ENCODE results near the gene RAC2.

The RAC2 gene

GRCh38 chr22:37215890-37216289, 28.2 kb downstream of the RAC2 start:
- no peak for DNase-seq

- no peak for DNase-seq
Observed at GRCh38 chr22:37214731-37215030, 29.4 kb downstream of the RAC2 start.

GRCh38 chr22:37213941-37214730, 29.9 kb downstream of the RAC2 start:
- no peak for DNase-seq

- no peak for DNase-seq
Observed at GRCh38 chr22:37213218-37213855, 30.7 kb downstream of the RAC2 start.

- DNase-seq: no peak
Observed at GRCh38 chr22:37212174-37212906, 31.7 kb downstream of the RAC2 start, which contains the start of gene SSTR3. SSTR3 (minus strand) TSS chr22:37212477; CDS start chr22:37207803, 4,674 bp downstream.

GRCh38 chr22:37211866-37212173, 32.2 kb downstream of the RAC2 start:
- no peak for DNase-seq

GRCh38 chr22:37211075-37211865, 32.8 kb downstream of the RAC2 start:
- no peak for DNase-seq

- DNase-seq: no peak
Observed at GRCh38 chr22:37210041-37210803, 33.8 kb downstream of the RAC2 start.

- no peak for DNase-seq
Observed at GRCh38 chr22:37209140-37209845, 34.8 kb downstream of the RAC2 start.

GRCh38 chr22:37208401-37209139, 35.5 kb downstream of the RAC2 start:
- no peak for DNase-seq

GRCh38 chr22:37207981-37208380, 36.1 kb downstream of the RAC2 start:
- no peak for DNase-seq

- no peak for DNase-seq
Observed at GRCh38 chr22:37206841-37207821, 36.9 kb downstream of the RAC2 start.

- no peak for DNase-seq
Observed at GRCh38 chr22:37206118-37206840, 37.8 kb downstream of the RAC2 start.

- DNase-seq: no peak
Observed at GRCh38 chr22:37205046-37205445, 39.0 kb downstream of the RAC2 start.

- DNase-seq: no peak
Observed at GRCh38 chr22:37204045-37204655, 39.9 kb downstream of the RAC2 start.

- DNase-seq: no peak
Observed at GRCh38 chr22:37203354-37204044, 40.6 kb downstream of the RAC2 start.

GRCh38 chr22:37202716-37203115, 41.4 kb downstream of the RAC2 start:
- no peak for DNase-seq

GRCh38 chr22:37202001-37202555, 42.0 kb downstream of the RAC2 start:
- DNase-seq: no peak
